A673 (cell line): ENCODE measurements around the gene ZNF319. TPM values are rescaled to one million over a fixed set of nuclear protein-coding genes. Genes with fewer than 3 reads are reported as not detected.

ENCODE experiments used
- BruUV-seq: library from RNA; stranded (reverse); fragments of 400-500 nt; replicated peaks from 2 replicates; lab custom pipeline; 2021; lab: Mats Ljungman, UMichigan
- CTCF ChIA-PET: fragments of 300-600 bp; sonication (Branson Sonifier 250); formaldehyde crosslinking; loops from one replicate; lab custom pipeline; 2022; ENCODE audit warnings: antibody characterized with exemption; lab: Charles Lee
- POLR2A ChIA-PET: fragments of 300-600 bp; sonication (Branson Sonifier 250); formaldehyde crosslinking; loops from one replicate; lab custom pipeline; 2022; ENCODE audit warnings: antibody characterized with exemption; ENCODE audit not compliant: low non-redundant PET; lab: Charles Lee
- DNase-seq: peaks from one replicate; pipeline ENCODE4 v3.0.0-alpha.2; 2015; ENCODE audit warnings: low spot score
- H3K27ac ChIP-seq: fragments of 200-600 bp; sonication (generic); 2 replicates; pipeline ENCODE4 v1.5.1; 2016; ENCODE audit warnings: mixed run types, low read depth, mild to moderate bottlenecking, mixed read lengths, antibody characterized with exemption, low read length; ENCODE audit not compliant: poor library complexity, severe bottlenecking
- H3K27me3 ChIP-seq: fragments of 200-600 bp; sonication (generic); replicated peaks from 2 replicates; pipeline ENCODE4 v1.6.1; 2017; ENCODE audit warnings: mixed run types, low read depth, mild to moderate bottlenecking, mixed read lengths, antibody characterized with exemption, low read length; ENCODE audit not compliant: insufficient read depth, poor library complexity
- H3K36me3 ChIP-seq: fragments of 200-600 bp; sonication (generic); 2 replicates; pipeline ENCODE4 v1.6.1; 2016; ENCODE audit warnings: mixed run types, mild to moderate bottlenecking, mixed read lengths, antibody characterized with exemption, low read length; ENCODE audit not compliant: insufficient read depth, poor library complexity, severe bottlenecking
- H3K4me1 ChIP-seq: fragments of 200-600 bp; sonication (generic); 2 replicates; pipeline ENCODE4 v1.6.1; 2017; ENCODE audit warnings: mixed run types, mild to moderate bottlenecking, mixed read lengths, antibody characterized with exemption, low read length; ENCODE audit not compliant: insufficient read depth, poor library complexity, severe bottlenecking
- H3K4me3 ChIP-seq: fragments of 200-600 bp; sonication (generic); 2 replicates; pipeline ENCODE4 v1.5.1; 2016; ENCODE audit warnings: low read depth, mixed run types, mild to moderate bottlenecking, mixed read lengths, low read length; ENCODE audit not compliant: poor library complexity, severe bottlenecking
- H3K9me3 ChIP-seq: fragments of 200-600 bp; sonication (generic); 2 replicates; pipeline ENCODE4 v1.6.1; 2016; ENCODE audit warnings: mixed run types, low read depth, mild to moderate bottlenecking, mixed read lengths, antibody characterized with exemption, low read length; ENCODE audit not compliant: poor library complexity, severe bottlenecking
- CTCF ChIP-seq: fragments of 300-800, 200-600 bp; sonication (generic); conservative IDR thresholded peaks from 2 replicates; pipeline ENCODE4 v1.5.1; 2017; ENCODE audit warnings: low read depth, mild to moderate bottlenecking, antibody characterized with exemption, low read length, moderate library complexity, mixed read lengths
- EZH2 ChIP-seq: fragments of 200-600 bp; sonication (generic); IDR thresholded peaks from 2 replicates; pipeline ENCODE4 v1.6.1; 2017; ENCODE audit warnings: borderline replicate concordance, low read depth, mild to moderate bottlenecking, mixed read lengths, antibody characterized with exemption, low read length; ENCODE audit not compliant: poor library complexity, severe bottlenecking
- intact Hi-C: fragments of 100-400 bp; cut with micrococcal nuclease; formaldehyde crosslinking; loops from one replicate; pipeline ENCODE4 v1.10.0; 2022; ENCODE audit not compliant: unreplicated experiment
- total RNA-seq: library from RNA; stranded (reverse); gene quantifications from 2 replicates; pipeline ENCODE4 v1.2.3, GENCODE V29; 2021

Gene ZNF319
- total RNA-seq, 1 experiment from 2014 or later = 12.9 TPM

GRCh38 chr16:58034128-58034685, 33.7 kb upstream of the ZNF319 start:
- no peaks in the 10 kb centered on the region for H3K4me1 ChIP-seq
- DNase-seq = no peak
- intact Hi-C loops = no loop called here
- TF ChIP-seq CTCF (no peak), EZH2 (no peak)
- no peak overlapping the region for H3K27ac ChIP-seq
- BruUV-seq = no TSS peak
- H3K4me3 ChIP-seq = no peak overlapping the region
- no peaks in the 10 kb centered on the region for H3K36me3 ChIP-seq
- no peaks in the 10 kb centered on the region for H3K9me3 ChIP-seq
- ChIA-PET CTCF (interaction anchor here (0.6 to 1.1 kb wide), 2 partner anchors 15 to 114 kb away, joined by 5 to 6 read pairs; no protein-coding TSS in a partner anchor), POLR2A (no interaction called here)
- H3K27me3 ChIP-seq = no peaks in the 10 kb centered on the region

DNA sequence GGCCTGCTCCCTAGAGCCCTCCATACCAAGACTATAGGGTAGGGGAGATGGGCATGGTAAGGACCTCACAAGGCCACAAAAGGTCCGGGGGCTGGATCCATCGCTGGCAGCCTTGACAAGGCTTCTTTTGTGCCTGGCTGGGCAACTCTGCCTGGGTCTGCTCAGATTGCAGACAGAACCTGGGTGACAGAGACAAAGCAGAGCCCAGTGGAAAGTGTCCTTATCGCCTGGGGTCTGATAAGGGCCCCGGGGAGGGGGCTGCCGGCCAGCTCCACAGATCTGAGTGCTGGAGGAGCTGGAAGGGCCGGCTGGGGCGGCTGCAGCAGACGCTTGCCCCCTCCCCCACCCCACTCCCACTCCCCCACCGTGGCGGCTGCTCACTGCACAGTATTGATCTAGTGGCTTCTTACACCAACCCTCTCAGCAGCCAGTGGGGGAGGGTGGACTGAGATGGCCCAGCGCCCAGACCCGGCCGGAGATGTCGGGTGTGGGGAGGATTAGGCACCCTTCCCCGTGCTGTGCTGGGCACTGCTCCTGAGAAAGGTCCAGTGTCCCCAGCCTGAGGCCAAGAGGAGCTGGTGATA, 32.3 kb upstream of the ZNF319 start:
- H3K27ac ChIP-seq = no peak overlapping the region
- DNase-seq = no peak
- ChIA-PET CTCF (no interaction called here), POLR2A (interaction anchor here (0.6 kb wide), 1 partner anchor 21 kb away, joined by 4 read pairs; no protein-coding TSS in a partner anchor)
- H3K36me3 ChIP-seq = no peaks in the 10 kb centered on the region
- no TSS peak for BruUV-seq
- H3K27me3 ChIP-seq = no peaks in the 10 kb centered on the region
- H3K4me3 ChIP-seq = no peak overlapping the region
- no peaks in the 10 kb centered on the region for H3K4me1 ChIP-seq
- no peak for TF ChIP-seq CTCF
- no peak for TF ChIP-seq EZH2
- no peaks in the 10 kb centered on the region for H3K9me3 ChIP-seq
- intact Hi-C loops = no loop called here

DNA sequence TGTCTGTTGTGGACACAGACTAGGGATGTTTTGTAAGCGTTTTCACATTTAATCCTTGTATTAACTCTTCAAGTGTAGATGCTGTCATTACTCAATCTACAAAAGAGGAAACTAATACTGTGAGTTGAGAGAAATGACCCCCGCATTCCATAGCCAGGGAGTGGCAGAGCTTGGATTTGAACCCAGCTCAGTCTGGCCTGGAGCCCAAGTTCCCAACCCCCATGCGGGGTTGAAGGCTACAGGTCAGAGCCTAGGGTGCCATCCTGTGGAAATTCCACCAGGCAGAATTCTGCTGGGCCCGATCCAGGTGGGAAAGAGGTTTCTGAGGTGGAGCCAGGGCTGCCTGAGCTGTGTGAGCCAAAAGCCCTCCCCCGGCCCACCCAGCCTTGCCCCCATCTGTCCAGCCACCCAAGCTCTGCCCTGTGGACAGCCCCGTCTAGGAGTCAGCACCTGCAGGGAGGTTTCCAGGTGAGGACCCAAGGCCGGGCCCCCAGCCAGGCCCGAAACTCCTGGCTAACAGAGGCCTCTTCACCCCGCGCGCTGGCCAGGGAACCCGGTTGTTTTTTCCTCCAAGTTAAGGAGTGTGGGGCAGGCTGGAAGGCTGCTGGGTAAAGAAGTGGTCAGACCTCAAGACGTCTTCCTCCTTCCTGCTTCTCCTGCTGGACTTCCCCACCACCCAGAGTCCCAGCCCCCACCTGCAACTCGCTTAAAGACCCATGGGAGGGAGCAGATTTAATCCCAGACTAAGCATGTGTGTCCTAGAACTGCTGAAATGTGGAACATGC, 30.7 kb upstream of the ZNF319 start:
- no peak for DNase-seq
- no peaks in the 10 kb centered on the region for H3K36me3 ChIP-seq
- TF ChIP-seq EZH2 (no peak), CTCF (no peak)
- H3K4me1 ChIP-seq = peaks cover 4% of the 10 kb centered on the region
- H3K27me3 ChIP-seq = no peaks in the 10 kb centered on the region
- ChIA-PET CTCF (interaction anchor here (0.5 kb wide), 1 partner anchor 111 kb away, joined by 3 read pairs; no protein-coding TSS in a partner anchor), POLR2A (no interaction called here)
- H3K27ac ChIP-seq = no peak overlapping the region
- no TSS peak for BruUV-seq
- intact Hi-C loops = no loop called here
- no peaks in the 10 kb centered on the region for H3K9me3 ChIP-seq
- H3K4me3 ChIP-seq = no peak overlapping the region
